Mesenchymal stem cell (in vitro differentiated cells and primary cell): ENCODE data around the gene NTN4.

Experiments used
- DNase-seq: peaks from one replicate; pipeline ENCODE4 v3.0.0-alpha.2; 2013
- H2AFZ ChIP-seq: one replicate; pipeline ENCODE4 v1.6.1; 2013; ENCODE audit warnings: low read depth, mild to moderate bottlenecking, control low read depth, inconsistent platforms, low read length, moderate library complexity
- H2AK5ac ChIP-seq: 2 replicates; pipeline ENCODE4 v1.6.1; 2013; ENCODE audit warnings: low read length, moderate library complexity, mild to moderate bottlenecking, inconsistent platforms; ENCODE audit not compliant: severe bottlenecking
- H2BK120ac ChIP-seq: one replicate; pipeline ENCODE4 v1.6.1; 2013; ENCODE audit warnings: low read depth, mild to moderate bottlenecking, inconsistent platforms, low read length, moderate library complexity
- H2BK12ac ChIP-seq, 2 experiments: one replicate each; pipeline ENCODE4 v1.6.1; 2013; ENCODE audit warnings: inconsistent platforms in 2 of 2, low read length in 2 of 2, mild to moderate bottlenecking in 2 of 2, moderate library complexity in 2 of 2, control low read depth in 1 of 2
- H2BK15ac ChIP-seq: one replicate; pipeline ENCODE4 v1.6.1; 2013; ENCODE audit warnings: mild to moderate bottlenecking, low read depth, inconsistent platforms; ENCODE audit not compliant: poor library complexity, severe bottlenecking
- H2BK5ac ChIP-seq: 2 replicates; pipeline ENCODE4 v1.6.1; 2013; ENCODE audit warnings: low read depth, mild to moderate bottlenecking, low read length, control low read depth, inconsistent platforms; ENCODE audit not compliant: poor library complexity, severe bottlenecking
- H3K14ac ChIP-seq, 2 experiments: one replicate each; pipeline ENCODE4 v1.6.1; 2013; ENCODE audit warnings: inconsistent platforms in 2 of 2, low read length in 2 of 2, control low read depth in 1 of 2, mild to moderate bottlenecking in 1 of 2, moderate library complexity in 1 of 2
- H3K18ac ChIP-seq, 2 experiments: one replicate each; pipeline ENCODE4 v1.6.1; 2013; ENCODE audit warnings: inconsistent platforms in 2 of 2, low read length in 2 of 2, control low read depth in 1 of 2, low read depth in 1 of 2, mild to moderate bottlenecking in 1 of 2
- H3K23ac ChIP-seq, 2 experiments: one replicate each; pipeline ENCODE4 v1.6.1; 2013; ENCODE audit warnings: inconsistent platforms in 2 of 2, low read length in 2 of 2, mild to moderate bottlenecking in 2 of 2, moderate library complexity in 2 of 2, control low read depth in 1 of 2
- H3K27ac ChIP-seq: 2 replicates; pipeline ENCODE4 v1.5.1; 2013; ENCODE audit warnings: mild to moderate bottlenecking, moderate library complexity, low read length, control low read depth, inconsistent platforms; ENCODE audit not compliant: poor library complexity, severe bottlenecking
- H3K27me3 ChIP-seq, 2 experiments: 2 replicates each; pipeline versions ENCODE4 v1.6.1 to v1.7.0; 2013; ENCODE audit warnings: low read length in 2 of 2, mild to moderate bottlenecking in 2 of 2, moderate library complexity in 2 of 2, control low read depth in 1 of 2, inconsistent platforms in 1 of 2; ENCODE audit not compliant: control insufficient read depth in 1 of 2, insufficient read depth in 1 of 2
- H3K36me3 ChIP-seq, 2 experiments: 2 replicates each; pipeline versions ENCODE4 v1.6.1 to v1.7.0; 2013; ENCODE audit warnings: low read length in 2 of 2, control low read depth in 1 of 2, inconsistent platforms in 1 of 2, low read depth in 1 of 2, mild to moderate bottlenecking in 1 of 2; ENCODE audit not compliant: insufficient read depth in 2 of 2, control insufficient read depth in 1 of 2
- H3K4ac ChIP-seq, 2 experiments: one replicate each; pipeline ENCODE4 v1.6.1; 2013; ENCODE audit warnings: inconsistent platforms in 2 of 2, low read length in 2 of 2, mild to moderate bottlenecking in 2 of 2, moderate library complexity in 2 of 2, control low read depth in 1 of 2, low read depth in 1 of 2
- H3K4me1 ChIP-seq: 2 replicates; pipeline ENCODE4 v1.6.1; 2013; ENCODE audit warnings: low read depth, low read length, control low read depth; ENCODE audit not compliant: control insufficient read depth, insufficient read depth
- H3K4me2 ChIP-seq: 2 replicates; pipeline ENCODE4 v1.6.1; 2013; ENCODE audit warnings: low read length, mild to moderate bottlenecking, inconsistent platforms; ENCODE audit not compliant: poor library complexity, severe bottlenecking
- H3K4me3 ChIP-seq, 2 experiments: 2 replicates each; pipeline versions ENCODE4 v1.5.1 to v1.7.0; 2013; ENCODE audit warnings: low read length in 2 of 2, mild to moderate bottlenecking in 2 of 2, control low read depth in 1 of 2, low read depth in 1 of 2; ENCODE audit not compliant: insufficient read depth in 1 of 2
- H3K79me1 ChIP-seq: replicated peaks from 2 replicates; pipeline ENCODE4 v1.6.1; 2013; ENCODE audit warnings: mild to moderate bottlenecking, control low read depth, low read length, inconsistent platforms; ENCODE audit not compliant: poor library complexity, severe bottlenecking
- H3K9ac ChIP-seq: 2 replicates; pipeline ENCODE4 v1.7.0; 2013; ENCODE audit warnings: mild to moderate bottlenecking, low read length, moderate library complexity
- H3K9me3 ChIP-seq: 2 replicates; pipeline ENCODE4 v1.7.0; 2013; ENCODE audit warnings: mild to moderate bottlenecking, low read length; ENCODE audit not compliant: control insufficient read depth
- H4K8ac ChIP-seq: one replicate; pipeline ENCODE4 v1.6.1; 2013; ENCODE audit warnings: inconsistent platforms, mild to moderate bottlenecking, low read length, moderate library complexity
- H4K91ac ChIP-seq: one replicate; pipeline ENCODE4 v1.6.1; 2013; ENCODE audit warnings: mild to moderate bottlenecking, low read length, inconsistent platforms
- WGBS: methylation state at CpG from one replicate; pipeline ENCODE4 v1.1.7; 2013; ENCODE audit warnings: mixed read lengths; 5-methylcytosine and 5-hydroxymethylcytosine counted together

Gene NTN4

GRCh38 chr12:95614390-95614982, 176.1 kb downstream of the NTN4 start:
- H3K23ac ChIP-seq = no peak overlapping the region
- WGBS = 100% methylated on average over 1 of the region's 2 CpGs
- H3K9me3 ChIP-seq = no peaks in the 10 kb centered on the region

DNA sequence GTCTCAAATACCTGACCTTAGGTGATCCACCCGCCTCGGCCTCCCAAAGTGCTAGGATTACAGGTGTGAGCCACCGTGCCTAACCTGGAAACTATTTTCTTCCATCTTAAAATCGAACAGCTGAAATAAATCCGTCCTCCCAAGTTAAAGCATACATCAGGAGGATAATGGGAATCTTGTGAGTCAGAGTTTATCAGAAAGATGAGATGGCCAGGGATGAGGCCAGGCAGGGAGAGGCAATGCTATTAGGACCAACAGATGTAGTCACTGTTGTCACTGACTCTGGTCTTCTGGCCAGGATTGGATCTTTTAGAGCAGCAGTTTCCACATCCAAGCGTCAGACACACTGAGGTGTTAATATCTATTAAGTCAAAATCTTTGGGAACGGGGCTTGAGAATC, 177.5 kb downstream of the NTN4 start:
- Histone ChIP-seq H3K4me3 (no peak overlapping the region), H3K27ac (no peak overlapping the region), H3K4ac (no peak overlapping the region), H3K9me3 (no peaks in the 10 kb centered on the region), H3K4me1 (no peaks in the 10 kb centered on the region), H3K9ac (no peak overlapping the region), H4K91ac (no peak overlapping the region), H2BK15ac (no peak overlapping the region), H3K27me3 (no peaks in the 10 kb centered on the region), H4K8ac (no peak overlapping the region), H3K18ac (no peak overlapping the region), H2BK12ac (no peak overlapping the region), H3K79me1 (no peaks in the 10 kb centered on the region), H2AK5ac (no peak overlapping the region), H2BK120ac (no peak overlapping the region), H3K36me3 (no peaks in the 10 kb centered on the region), H2AFZ (no peak overlapping the region), H3K4me2 (no peak overlapping the region), H2BK5ac (no peak overlapping the region), H3K14ac (no peak overlapping the region), H3K23ac (no peak overlapping the region)
- WGBS = 97% methylated on average over 6 of the region's 7 CpGs
- DNase-seq = no peak

More at GRCh38 chr12:95614390-95614982, 176.1 kb downstream of the NTN4 start:
- Histone ChIP-seq H3K4me3 (no peak overlapping the region), H3K36me3 (no peaks in the 10 kb centered on the region), H3K27me3 (no peaks in the 10 kb centered on the region), H4K91ac (no peak overlapping the region), H3K14ac (no peak overlapping the region), H2BK12ac (no peak overlapping the region), H4K8ac (no peak overlapping the region), H3K4me2 (no peak overlapping the region), H3K4me1 (no peaks in the 10 kb centered on the region), H2AFZ (no peak overlapping the region), H3K27ac (no peak overlapping the region), H3K9ac (no peak overlapping the region), H2BK5ac (no peak overlapping the region), H2BK15ac (no peak overlapping the region), H3K4ac (no peak overlapping the region), H2BK120ac (no peak overlapping the region), H2AK5ac (no peak overlapping the region), H3K18ac (no peak overlapping the region), H3K79me1 (no peaks in the 10 kb centered on the region)
- no peak for DNase-seq

DNA sequence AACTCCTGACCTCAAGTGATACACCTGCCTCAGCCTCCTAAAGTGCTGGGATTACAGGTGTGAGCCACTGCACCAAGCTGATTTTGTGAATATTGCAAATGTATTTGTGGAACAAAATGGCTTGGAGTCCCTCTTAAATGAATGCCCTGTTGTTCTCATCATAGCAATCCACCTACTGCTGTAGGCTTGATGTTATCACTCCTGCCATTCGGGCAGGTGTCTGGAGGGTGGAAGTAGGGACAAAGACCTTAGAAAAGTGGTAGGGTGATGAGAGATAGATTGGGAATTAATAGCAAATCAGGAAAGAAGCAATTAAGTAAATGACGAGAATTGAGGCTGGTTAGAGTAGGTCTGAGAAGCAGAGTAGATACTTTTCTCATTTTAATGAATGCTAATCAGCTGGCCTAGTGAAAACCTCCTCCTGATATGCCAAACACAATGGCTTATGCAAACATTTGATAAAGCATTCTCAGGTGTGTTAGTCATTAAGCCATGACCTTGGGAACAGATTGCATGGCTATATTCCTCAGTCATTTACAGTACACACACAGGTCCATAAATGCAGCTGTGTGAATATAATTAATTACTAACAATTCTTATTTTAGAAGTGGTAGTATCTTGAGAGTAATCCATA, 178.8 kb downstream of the NTN4 start:
- no peak for DNase-seq
- no peaks in the 10 kb centered on the region for H3K79me1 ChIP-seq
- 86% methylated on average over 2 of the region's 2 CpGs for WGBS

GRCh38 chr12:95608252-95609033, 182.1 kb downstream of the NTN4 start:
- Histone ChIP-seq H3K18ac (no peak overlapping the region), H2BK12ac (no peak overlapping the region), H2BK15ac (no peak overlapping the region), H3K4me1 (no peaks in the 10 kb centered on the region), H2AFZ (no peak overlapping the region), H3K27ac (peak overlapping the region; percentile 31), H4K8ac (no peak overlapping the region), H3K4me2 (no peak overlapping the region), H4K91ac (no peak overlapping the region), H3K23ac (no peak overlapping the region), H3K9ac (peak overlapping the region; percentile 58), H3K9me3 (no peaks in the 10 kb centered on the region), H2AK5ac (no peak overlapping the region), H3K4me3 (no peak overlapping the region), H2BK120ac (no peak overlapping the region), H3K4ac (no peak overlapping the region), H2BK5ac (no peak overlapping the region), H3K27me3 (no peaks in the 10 kb centered on the region), H3K36me3 (no peaks in the 10 kb centered on the region), H3K14ac (no peak overlapping the region), H3K79me1 (no peaks in the 10 kb centered on the region)
- WGBS = 65% methylated on average over 7 of the region's 13 CpGs
- peak; percentile 46 for DNase-seq

More for the DNA sequence above, 178.8 kb downstream of the NTN4 start:
- Histone ChIP-seq H2BK15ac (no peak overlapping the region), H3K9ac (no peak overlapping the region), H3K4me3 (no peak overlapping the region), H3K4me2 (no peak overlapping the region), H3K23ac (no peak overlapping the region), H3K4me1 (no peaks in the 10 kb centered on the region), H3K27ac (no peak overlapping the region), H3K18ac (no peak overlapping the region), H4K8ac (no peak overlapping the region), H2BK12ac (no peak overlapping the region), H3K14ac (no peak overlapping the region), H3K4ac (no peak overlapping the region), H3K27me3 (no peaks in the 10 kb centered on the region), H3K9me3 (no peaks in the 10 kb centered on the region), H2BK5ac (no peak overlapping the region), H3K36me3 (no peaks in the 10 kb centered on the region), H2AK5ac (no peak overlapping the region), H2AFZ (no peak overlapping the region), H4K91ac (no peak overlapping the region), H2BK120ac (no peak overlapping the region)
